Pulmonary artery endothelial cell (primary cell): ENCODE data around the gene CHRNA9. TPM values are rescaled to one million over a fixed set of nuclear protein-coding genes. Genes with fewer than 3 reads are reported as not detected.

Source experiments
- DNase-seq: peaks from one replicate; pipeline ENCODE4 v3.0.0-alpha.2; 2011; ENCODE audit warnings: low read depth, low spot score
- total RNA-seq: library from RNA; depleted of rRNA; stranded (reverse); fragments of >200 nt; gene quantifications from 2 replicates; pipeline ENCODE4 v1.2.3, GENCODE V29; 2014

Gene CHRNA9
- total RNA-seq, 1 donor from 2014 or later: not detected

DNA sequence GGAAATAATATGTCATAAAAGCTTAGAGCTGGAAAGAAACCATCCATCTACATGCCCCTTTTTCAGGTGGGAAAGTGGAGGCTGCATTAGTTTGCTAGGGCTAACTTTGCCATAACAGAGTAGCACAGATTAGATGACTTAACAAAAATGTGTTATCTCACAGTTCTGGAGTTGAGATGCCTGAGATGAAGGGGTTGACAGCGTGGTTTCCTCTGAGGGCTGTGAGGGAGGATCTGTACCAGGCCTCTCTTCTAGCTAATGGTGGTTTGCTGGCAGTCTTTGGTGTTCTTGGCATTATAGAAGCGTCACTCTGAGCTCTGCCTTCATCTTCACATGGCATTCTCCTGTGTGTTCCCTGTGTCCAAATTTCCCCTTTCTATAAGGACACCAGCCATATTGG, 2.4 kb downstream of the CHRNA9 start:
- no peak for DNase-seq

DNA sequence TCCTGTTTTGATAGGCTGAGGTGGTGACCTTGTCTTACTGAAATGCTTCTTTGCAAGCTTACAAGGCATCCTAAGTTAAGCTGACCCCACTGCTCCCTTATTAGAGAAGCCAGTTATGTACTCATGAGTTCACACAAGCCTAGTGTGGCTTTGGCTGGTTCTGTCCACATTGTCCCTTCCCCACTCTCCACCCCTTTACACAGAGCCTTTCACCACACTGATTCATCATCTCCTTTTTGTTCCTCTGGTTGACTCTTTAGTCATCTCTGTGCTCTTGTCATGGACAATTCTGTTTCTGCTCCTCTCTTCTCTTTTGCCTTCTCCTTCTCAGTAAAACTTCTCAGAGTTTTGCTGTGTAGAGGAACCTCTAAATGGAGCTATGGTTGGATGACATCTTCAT, 4.9 kb downstream of the CHRNA9 start:
- DNase-seq: no peak

DNA sequence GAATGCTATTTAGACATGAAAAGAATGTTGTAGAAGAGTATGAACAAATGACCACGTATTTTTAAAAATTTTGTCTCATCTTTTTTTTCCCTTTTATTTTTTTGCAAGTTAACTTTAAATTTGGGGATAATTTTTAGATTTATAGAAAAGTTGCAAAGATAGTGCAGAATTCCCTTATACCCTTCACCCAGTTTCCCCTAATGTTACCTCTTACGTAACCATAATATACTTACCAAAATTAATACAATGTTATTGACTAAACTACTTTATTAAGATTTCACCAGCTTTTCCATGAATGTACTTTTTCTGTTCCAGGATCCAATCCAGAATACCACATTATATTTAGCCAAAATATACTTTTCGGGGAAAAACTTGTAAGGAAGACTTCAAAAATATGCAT, 12.3 kb downstream of the CHRNA9 start:
- DNase-seq: no peak

GRCh38 chr4:40348000-40348399, 12.9 kb downstream of the CHRNA9 start:
- DNase-seq: no peak

GRCh38 chr4:40349561-40350198, 14.5 kb downstream of the CHRNA9 start:
- DNase-seq: no peak

DNA sequence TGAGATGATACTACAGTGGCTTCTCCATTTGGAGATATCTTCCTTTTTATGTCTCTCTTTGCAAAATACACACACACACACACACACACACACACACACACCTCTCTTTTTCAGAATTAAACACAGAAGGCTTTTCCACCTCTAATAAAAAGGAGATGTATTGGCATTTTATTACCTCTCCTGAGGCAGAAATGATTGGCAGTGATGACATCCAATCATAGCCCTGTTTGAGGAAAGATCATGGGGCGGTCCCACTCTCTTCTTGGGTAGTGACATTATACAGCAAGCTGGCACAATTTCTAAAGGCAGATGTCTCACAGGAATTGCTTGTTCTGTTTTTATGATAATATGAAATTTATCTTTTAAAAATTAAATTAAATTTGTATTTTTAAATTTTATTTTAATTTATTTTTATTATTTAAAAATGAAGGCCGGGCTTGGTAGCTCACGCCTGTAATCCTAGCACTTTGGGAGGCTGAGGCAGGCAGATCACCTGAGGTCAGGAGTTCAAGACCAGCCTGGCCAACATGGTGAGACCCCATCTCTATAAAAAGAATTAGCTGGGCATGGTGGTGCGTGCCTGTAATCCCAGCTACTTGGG, 15.6 kb downstream of the CHRNA9 start:
- no peak for DNase-seq

DNA sequence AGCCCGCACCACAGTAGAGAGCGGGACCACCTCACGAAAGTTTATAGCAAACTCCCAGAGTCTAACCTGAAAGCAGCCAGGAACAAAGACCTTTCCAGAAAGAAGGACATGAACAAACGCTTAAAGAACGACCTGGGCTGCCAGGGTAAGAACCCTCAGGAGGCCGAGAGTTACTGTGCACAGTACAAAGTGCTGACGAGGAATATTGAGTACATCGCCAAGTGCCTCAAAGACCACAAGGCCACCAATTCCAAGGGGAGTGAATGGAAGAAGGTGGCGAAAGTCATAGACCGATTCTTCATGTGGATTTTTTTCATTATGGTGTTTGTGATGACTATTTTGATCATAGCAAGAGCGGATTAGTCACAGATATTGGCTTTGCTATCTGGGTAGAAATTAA, 19.0 kb downstream of the CHRNA9 start:
- DNase-seq: no peak

GRCh38 chr4:40355131-40355530, 20.0 kb downstream of the CHRNA9 start:
- no peak for DNase-seq

DNA sequence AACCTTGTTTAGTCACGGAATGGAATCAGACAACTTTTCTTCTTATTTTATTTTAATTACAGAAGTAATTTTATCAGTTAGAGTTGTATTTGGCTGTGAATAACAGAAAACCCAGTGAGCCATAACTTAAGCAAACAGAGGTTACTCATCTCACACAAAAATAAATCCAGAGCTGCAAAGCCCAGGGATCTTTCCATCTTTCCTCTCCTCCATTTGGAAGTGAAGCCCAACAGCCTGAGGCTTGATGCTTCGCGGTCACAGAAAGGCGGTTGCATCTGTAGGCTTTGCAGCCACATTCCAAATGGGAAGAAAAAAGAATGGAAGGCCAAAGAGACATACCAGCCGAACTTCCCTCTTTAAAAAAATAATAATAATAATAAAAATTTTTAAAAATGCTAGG, 22.6 kb downstream of the CHRNA9 start:
- DNase-seq: no peak

DNA sequence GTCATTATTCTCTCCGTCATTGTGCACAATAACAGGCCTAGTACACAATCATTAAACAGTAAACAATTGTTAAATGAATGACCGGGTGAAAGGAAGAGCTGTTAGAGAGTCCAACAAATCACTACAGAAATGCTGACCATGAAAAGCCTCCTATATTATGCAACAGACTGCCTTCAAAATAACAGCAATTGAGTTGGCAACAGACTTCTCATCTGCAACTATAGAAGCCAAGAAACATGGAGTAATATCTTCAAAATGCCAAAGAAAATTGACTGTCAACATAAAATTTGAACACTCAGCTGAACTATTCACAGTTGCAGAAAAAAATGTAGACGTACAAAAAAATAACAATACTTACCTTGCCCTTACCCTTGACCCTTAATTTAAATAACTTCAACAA, 26.2 kb downstream of the CHRNA9 start:
- no peak for DNase-seq

- DNase-seq: no peak
Measured at GRCh38 chr4:40363382-40363920, 28.3 kb downstream of the CHRNA9 start.

- no peak for DNase-seq
Measured at GRCh38 chr4:40363945-40364344, 28.8 kb downstream of the CHRNA9 start.

DNA sequence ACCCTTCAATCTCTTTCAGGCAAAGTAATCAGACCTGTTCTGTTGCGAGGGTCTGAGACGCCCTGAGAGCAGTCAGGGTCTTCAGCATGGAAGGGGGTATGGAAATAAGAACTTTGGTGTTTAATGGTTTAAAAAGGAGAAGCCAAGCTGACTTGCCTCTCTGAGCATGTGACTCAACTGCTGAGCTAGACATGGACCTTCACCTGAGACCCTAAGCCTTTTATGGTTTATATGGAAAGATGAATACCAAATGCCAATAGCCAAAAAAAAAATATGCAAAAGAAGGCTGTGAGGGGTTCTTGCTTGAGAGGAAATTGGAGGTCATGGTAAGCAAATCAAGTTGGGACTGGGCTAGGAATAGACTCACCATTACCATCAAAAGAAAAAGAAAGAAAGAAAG, 30.6 kb downstream of the CHRNA9 start:
- DNase-seq: no peak

GRCh38 chr4:40367451-40367850, 32.3 kb downstream of the CHRNA9 start:
- DNase-seq: no peak

GRCh38 chr4:40369437-40370274, 34.5 kb downstream of the CHRNA9 start:
- no peak for DNase-seq

DNA sequence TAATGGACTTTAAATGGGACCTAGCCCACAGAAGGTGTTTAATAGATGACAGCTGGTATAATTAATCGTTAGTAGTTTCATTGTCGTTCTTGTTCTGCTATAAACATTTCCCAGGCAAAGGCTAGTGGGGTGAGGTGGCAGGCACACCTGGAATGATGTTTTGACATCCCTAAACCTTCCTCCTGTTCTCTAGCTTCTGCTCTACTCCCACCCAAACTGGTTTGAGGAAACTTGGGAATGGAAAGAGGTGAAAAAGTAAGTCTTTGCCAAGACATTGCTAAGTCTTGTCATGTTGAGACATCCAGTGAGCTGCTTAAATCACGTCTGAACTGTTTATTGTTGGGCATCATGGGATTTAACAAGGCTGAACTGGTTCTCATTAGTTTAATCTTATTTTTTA, 37.5 kb downstream of the CHRNA9 start:
- no peak for DNase-seq

GRCh38 chr4:40373636-40374035, 38.5 kb downstream of the CHRNA9 start:
- DNase-seq: no peak

GRCh38 chr4:40375095-40375494, 40.0 kb downstream of the CHRNA9 start:
- DNase-seq: no peak

- no peak for DNase-seq
Measured at GRCh38 chr4:40375620-40376019, 40.5 kb downstream of the CHRNA9 start.

DNA sequence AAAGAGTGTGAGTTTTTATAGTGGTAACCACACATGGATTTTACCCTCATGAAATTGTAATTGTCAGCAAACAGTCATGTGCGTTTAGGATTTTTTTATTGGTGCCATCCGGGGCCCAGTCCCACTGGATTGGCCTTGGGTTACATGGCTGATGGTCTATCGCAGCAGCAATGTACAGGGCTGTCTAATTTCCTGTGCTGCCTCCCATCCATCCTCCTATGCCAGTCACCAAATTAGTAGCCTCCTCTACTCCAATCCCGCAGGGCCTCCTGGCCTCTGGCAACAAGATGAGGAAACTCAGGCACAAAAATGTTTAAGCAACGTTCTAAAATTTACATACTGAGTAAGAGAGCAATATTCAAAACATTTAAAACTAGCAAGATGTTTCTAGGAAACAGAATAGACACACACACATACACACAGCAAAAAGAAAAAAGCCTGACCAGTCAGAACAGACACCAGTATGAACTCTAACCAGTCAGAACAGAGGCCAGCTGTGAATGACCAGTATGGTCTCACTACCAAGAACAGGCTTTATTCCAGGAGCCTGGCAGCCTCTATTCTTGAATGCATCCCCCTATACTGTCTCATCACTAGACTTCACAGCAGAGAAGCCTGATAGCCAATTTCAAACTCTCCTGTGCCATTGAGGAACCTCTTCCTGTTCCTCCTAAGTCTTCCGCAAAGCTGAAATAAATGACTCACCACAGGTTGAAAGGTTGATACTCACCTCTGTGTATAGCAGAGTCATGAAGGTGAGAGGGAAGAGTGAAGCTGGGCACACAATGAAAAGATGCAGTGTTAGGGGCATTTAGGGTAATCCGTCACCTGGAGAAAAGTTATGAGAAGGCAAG, 42.6 kb downstream of the CHRNA9 start:
- DNase-seq: no peak

DNA sequence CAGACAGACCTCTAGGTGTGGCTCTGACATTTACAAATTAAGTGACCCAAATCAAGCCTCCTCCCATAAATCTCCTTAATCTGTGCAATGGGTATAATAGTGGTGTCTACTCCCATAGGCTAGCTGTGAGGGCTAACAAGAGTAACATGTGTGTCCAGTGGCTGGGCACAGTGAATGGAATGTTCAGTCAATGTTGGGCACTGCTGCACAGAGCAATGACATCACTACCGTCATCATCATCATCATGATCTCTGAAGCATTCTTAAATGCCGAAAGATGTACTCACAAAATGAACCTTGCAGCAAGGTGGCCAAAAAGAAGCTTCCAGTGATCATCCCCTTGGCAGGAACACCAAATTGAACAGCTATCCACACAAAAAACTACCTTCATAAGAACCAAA, 43.5 kb downstream of the CHRNA9 start:
- no peak for DNase-seq
